ENCODE measurements around the gene CX3CL1.
"Not testable (repeated sequence)": the region's sequence is repeated elsewhere in the genome, so short reads cannot be mapped to it uniquely, and the experiment has no call there.

The CX3CL1 gene

GRCh38 chr16:57357330-57358085 lies 14.8 kb upstream of the CX3CL1 start:
- DNase-seq (ENCODE audit: low spot score): no peak

GRCh38 chr16:57358086-57358420 lies 14.2 kb upstream of the CX3CL1 start:
- no peak for DNase-seq (ENCODE audit: low spot score)

GRCh38 chr16:57358527-57359095 lies 13.7 kb upstream of the CX3CL1 start, which contains the start of gene CCL22:
Gene CCL22, plus strand, starts transcription at chr16:57358783. Its CDS starts 34 bp downstream, at chr16:57358817.
- no peak for DNase-seq (ENCODE audit: low spot score)

DNA sequence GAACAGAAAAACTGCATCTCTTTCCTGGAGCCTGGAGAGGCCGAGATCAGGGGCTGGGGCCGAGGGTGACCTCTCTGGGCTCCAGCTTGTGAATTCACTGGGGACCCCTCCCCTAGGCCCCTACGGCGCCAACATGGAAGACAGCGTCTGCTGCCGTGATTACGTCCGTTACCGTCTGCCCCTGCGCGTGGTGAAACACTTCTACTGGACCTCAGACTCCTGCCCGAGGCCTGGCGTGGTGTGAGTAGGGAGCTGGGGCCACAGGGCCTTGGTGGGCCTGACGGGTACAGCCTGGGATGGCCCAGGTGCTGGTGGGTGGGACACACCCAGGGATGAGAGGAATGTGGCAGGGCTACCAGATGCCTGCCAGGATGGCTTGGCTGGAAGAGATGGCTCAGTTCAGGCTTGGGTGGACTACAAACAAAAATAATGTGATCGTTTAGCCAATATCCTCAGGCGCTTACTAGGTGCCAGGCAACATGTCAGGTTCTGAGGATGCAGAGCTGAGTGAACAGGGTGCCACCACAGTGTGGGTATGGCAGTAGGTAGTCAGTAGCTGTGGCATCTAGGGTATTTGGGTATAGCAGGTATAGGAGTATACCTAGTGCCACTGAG lies 11.9 kb upstream of the CX3CL1 start:
- DNase-seq (ENCODE audit: low spot score): no peak

DNA sequence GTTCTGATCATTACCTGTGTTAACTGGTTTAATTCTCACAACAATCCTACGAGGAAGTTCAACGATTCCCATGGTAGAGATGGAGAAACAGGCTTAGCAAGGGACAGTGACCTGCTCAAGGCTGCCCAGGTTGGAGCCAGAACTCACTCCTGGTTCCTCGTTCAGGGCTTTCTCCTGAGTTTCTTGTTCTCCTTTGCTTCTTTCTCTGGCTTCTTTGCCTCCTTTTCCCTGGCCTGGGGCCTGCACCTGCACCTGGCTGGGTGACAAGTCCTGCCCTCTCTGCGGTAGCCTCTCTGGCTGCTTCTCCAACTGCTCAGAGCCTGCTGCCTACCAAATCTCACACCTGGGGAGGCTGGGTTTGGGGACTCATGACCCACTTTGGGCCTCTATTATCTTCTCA lies 10.9 kb upstream of the CX3CL1 start:
- no peak for DNase-seq (ENCODE audit: low spot score)

GRCh38 chr16:57364143-57364542 lies 8.1 kb upstream of the CX3CL1 start:
- no peak for DNase-seq (ENCODE audit: low spot score)

DNA sequence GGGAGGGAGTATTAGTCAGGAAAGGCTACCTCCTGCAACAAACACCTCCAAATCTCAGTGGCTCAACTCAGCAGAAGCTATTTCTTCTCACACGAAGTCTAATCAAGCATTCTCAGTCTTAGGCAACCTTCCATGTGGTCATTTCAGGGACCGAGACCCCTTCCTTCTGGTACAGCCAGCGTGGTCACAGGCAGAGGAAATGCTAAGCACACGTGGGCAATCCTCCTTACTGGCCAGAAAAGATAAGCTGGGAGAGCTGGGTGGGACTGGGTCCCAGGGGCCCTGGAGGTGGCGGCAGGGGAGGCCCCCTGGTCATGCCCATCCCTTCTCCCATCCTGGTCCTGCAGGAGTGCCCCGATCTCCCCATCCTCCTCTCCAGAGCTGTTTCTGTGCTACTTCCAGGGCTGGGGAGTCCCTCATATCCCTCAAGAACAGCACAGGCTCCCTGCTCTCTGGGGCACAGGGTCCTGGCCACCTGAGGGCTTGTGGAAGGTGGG lies 5.7 kb upstream of the CX3CL1 start:
- no peak for DNase-seq (ENCODE audit: low spot score)

DNA sequence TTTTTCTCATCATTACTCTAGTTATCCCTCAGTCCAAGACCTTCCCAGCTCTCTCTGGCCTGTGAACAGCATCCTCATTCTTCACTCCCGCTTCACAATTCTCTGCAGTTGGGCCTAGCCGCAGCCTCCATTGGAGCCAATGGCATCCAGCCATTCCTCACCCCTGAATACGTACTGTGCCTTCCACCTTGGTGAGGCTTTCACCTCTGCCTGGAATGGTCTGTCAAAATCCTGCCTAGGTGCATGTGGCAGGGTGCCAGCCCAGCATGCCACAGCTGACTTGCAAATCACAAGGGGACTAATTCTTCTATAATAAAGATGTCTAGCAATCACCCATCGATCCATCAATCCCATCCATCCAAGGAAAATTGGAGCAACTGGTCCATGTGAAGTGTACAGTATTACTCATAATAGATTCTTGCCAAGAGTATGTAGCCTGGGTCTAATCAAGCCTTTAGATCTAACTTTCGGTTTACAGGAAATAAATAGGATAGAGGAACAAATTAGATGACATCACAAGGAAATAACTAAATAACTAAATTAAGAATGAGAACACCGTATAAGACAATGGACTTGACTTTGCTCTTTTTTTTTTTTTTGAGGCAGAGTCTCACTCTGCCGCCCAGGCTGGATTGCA lies 5.1 kb upstream of the CX3CL1 start:
- DNase-seq (ENCODE audit: low spot score): no peak

DNA sequence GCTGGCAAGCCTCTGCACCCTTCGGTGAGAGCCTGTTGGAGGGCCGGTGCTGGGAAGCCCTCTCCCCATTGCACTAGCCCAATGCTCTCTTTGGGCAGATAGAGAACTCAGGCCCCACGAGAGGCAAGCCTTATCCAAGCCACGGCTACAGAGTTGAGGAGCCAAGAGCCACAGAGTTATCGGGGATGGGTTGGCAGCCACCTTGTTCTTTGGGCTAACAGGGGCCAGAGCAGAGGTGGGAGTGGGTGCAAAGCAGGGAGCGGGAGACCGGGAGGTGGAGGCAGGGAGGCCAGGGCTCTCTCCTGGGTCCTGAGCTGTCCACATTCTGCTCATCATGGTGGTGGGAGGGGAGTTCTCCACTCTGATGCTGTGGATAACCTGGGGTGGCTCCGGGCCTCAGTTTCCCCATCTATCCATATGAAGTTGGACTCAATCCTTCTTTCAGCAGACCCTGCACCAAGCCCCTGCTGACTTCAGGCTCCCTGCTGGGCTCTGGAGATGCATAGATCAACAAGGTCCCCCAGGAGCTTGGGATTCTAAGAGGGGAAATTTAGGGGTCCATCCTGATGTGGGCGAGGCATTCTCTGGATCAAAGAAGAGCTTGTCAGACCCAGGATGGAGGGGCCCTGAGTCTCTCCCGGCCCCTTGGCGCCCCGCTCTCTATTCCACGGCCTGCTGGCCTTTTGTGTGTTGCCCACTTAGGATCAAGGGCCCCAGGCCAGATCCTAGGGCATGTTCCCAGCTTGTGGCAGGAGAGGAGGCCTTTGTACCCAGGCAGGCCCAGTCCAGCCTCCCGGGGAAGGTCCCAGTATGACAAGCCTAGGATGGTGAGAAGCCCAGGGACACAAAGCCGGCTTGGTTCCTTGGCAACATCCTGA lies 557 bp upstream of the CX3CL1 start:
- DNase-seq (ENCODE audit: low spot score): no peak

GRCh38 chr16:57373117-57373947 lies 1.0 kb downstream of the CX3CL1 start:
- no peak for DNase-seq (ENCODE audit: low spot score)

DNA sequence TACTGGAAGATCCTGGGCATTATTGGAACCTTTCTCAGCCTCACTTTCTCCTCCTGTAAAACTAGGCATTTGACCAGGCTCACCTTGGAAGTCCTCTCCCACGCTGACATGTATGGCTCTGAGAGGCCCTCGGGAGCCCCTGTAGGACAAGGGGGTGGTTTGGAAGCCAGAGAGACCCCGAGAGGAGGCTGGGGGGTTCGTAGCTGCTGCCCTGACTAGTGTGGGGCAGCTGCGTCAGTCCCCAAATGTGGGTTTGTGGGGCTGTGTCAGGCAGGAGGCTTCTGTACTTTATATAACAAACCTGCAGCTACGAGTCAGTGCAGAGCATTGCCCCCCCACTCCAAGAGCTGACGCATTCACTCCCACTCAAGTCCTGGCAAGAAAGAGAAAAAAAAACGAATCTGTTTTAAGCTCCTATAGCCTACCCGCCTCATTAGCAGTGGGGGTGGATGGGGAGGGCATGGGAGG lies 1.8 kb downstream of the CX3CL1 start:
- DNase-seq (ENCODE audit: low spot score): no peak

- DNase-seq (ENCODE audit: low spot score): not testable (repeated sequence)
Measured at GRCh38 chr16:57374925-57375465, 2.7 kb downstream of the CX3CL1 start.

- DNase-seq (ENCODE audit: low spot score): no peak
Measured at GRCh38 chr16:57376313-57376818, 4.1 kb downstream of the CX3CL1 start.

GRCh38 chr16:57377080-57377841 lies 5.0 kb downstream of the CX3CL1 start:
- no peak for DNase-seq (ENCODE audit: low spot score)

GRCh38 chr16:57379579-57379978 lies 7.3 kb downstream of the CX3CL1 start:
- DNase-seq (ENCODE audit: low spot score): no peak

DNA sequence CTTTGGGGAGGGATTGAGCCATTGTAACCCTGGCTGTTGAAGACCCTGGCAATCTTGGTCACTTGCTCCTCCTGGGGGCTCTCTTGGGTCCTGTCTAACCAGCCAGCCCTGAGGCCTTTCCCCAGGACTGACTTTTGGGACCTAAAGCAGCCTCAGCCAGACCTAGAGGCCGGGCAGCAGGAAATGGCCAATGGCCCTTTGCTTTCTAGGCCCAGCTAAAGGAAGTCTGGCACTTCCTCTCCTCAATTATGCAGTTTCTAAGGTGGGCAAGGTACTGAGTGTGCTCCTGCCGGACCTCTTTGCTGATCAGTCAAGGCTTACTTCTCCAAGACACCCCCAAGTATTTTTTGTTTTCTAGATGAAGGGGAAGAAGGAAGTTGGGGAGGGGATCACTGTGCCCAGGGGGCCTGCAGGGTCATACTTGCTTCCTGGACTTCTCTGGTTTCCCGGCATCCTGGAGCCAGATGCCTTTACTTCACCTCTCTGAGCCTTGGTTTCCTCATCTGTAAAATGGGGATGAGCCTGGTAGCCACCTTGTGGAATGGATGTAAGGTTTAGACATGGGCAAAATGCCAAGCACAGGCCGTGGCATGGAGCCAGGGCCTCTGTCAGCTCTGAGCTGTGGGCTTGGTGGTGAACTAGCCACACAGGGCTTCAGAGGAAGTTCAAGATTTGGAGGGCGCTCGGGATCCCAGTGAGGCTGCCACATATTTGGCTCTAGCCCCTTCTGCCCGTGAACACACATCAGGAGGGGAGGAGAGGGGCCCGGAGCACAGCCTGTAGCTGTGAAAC lies 8.6 kb downstream of the CX3CL1 start:
- DNase-seq (ENCODE audit: low spot score): no peak

DNA sequence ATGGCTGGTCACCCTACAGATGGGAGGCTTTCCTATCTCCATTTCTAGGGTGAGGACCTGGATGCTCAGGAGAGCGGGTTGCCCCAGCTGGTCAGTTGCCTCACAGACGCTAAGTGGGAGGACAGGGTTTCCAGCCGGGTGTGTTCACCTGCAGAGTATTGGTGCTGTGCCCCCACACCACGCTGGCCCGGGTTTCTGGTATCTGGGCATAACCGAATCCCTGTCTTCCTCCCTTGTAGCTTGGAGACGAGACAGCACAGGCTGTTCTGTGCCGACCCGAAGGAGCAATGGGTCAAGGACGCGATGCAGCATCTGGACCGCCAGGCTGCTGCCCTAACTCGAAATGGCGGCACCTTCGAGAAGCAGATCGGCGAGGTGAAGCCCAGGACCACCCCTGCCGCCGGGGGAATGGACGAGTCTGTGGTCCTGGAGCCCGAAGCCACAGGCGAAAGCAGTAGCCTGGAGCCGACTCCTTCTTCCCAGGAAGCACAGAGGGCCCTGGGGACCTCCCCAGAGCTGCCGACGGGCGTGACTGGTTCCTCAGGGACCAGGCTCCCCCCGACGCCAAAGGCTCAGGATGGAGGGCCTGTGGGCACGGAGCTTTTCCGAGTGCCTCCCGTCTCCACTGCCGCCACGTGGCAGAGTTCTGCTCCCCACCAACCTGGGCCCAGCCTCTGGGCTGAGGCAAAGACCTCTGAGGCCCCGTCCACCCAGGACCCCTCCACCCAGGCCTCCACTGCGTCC lies 9.7 kb downstream of the CX3CL1 start:
- no peak for DNase-seq (ENCODE audit: low spot score)

Measured in hepatic stellate cell (primary cell).